B cell (primary cell): ENCODE results near the gene KSR2. TPM values are rescaled to one million over a fixed set of nuclear protein-coding genes. Genes with fewer than 3 reads are reported as not detected.

ENCODE experiments used
- ATAC-seq: fragments of 200-7000 bp; cut with Tn5 transposase; one replicate; pipeline ENCODE4 v1.10.0; 2021; ENCODE audit warnings: low read depth, mild to moderate bottlenecking, moderate number of reproducible peaks, moderate library complexity
- CTCF ChIA-PET: fragments of 350-600 bp; sonication (Branson Sonifier 250); formaldehyde crosslinking; loops from one replicate; lab custom pipeline; 2021; ENCODE audit warnings: antibody characterized with exemption, inconsistent platforms; lab: Charles Lee
- POLR2A ChIA-PET: fragments of 350-600 bp; sonication (Branson Sonifier 250); formaldehyde crosslinking; loops from one replicate; lab custom pipeline; 2021; ENCODE audit warnings: antibody characterized with exemption; lab: Charles Lee
- DNase-seq: peaks from one replicate; pipeline ENCODE4 v3.0.0; 2013
- H2AFZ ChIP-seq: 2 replicates; pipeline ENCODE4 v1.6.1; 2012; ENCODE audit warnings: mild to moderate bottlenecking, low read depth, low read length; ENCODE audit not compliant: insufficient read depth, poor library complexity, severe bottlenecking
- H3K27ac ChIP-seq, 2 donors: 1 replicate in 1 of 2; 2 replicates in 1 of 2; pipeline ENCODE4 v1.5.1; 2012 to 2013; ENCODE audit warnings: low read length in 2 of 2, mild to moderate bottlenecking in 2 of 2, moderate library complexity in 1 of 2
- H3K27me3 ChIP-seq, 4 experiments: fragments of 200-600 bp in 1 of 4; sonication (generic) in 1 of 4; replicated peaks in 1 of 4; 1 replicate in 2 of 4; 2 replicates in 2 of 4; pipeline versions ENCODE4 v1.6.1 to v1.7.0; 2013 to 2016; ENCODE audit warnings: low read length in 3 of 4, mild to moderate bottlenecking in 2 of 4, mixed read lengths in 1 of 4, moderate library complexity in 1 of 4; ENCODE audit not compliant: insufficient read depth in 4 of 4, control insufficient read depth in 3 of 4; ENCODE audit errors: control extremely low read depth in 1 of 4
- H3K36me3 ChIP-seq, 2 experiments: replicated peaks in 1 of 2; 1 replicate in 1 of 2; 2 replicates in 1 of 2; pipeline versions ENCODE4 v1.6.1 to v1.7.1; 2013; ENCODE audit warnings: low read length in 1 of 2; ENCODE audit not compliant: insufficient read depth in 2 of 2, control insufficient read depth in 1 of 2; ENCODE audit errors: control extremely low read depth in 1 of 2, extremely low read depth in 1 of 2
- H3K4me1 ChIP-seq, 2 donors: fragments of 200-600 bp in 1 of 2; sonication (generic) in 1 of 2; 1 replicate in 1 of 2; 2 replicates in 1 of 2; pipeline versions ENCODE4 v1.5.1 to v1.6.1; 2013 to 2017; ENCODE audit warnings: low read length in 2 of 2; ENCODE audit not compliant: control insufficient read depth in 2 of 2, insufficient read depth in 2 of 2
- H3K4me2 ChIP-seq: replicated peaks from 2 replicates; pipeline ENCODE3; 2012; ENCODE audit warnings: mild to moderate bottlenecking, low read depth, low read length; ENCODE audit not compliant: poor library complexity, severe bottlenecking
- H3K4me3 ChIP-seq, 5 experiments: fragments of 200-600 bp in 1 of 5; sonication (generic) in 1 of 5; 1 replicate in 3 of 5; 2 replicates in 2 of 5; pipeline versions ENCODE4 v1.5.1 to v1.7.0; 2011 to 2016; ENCODE audit warnings: low read length in 4 of 5, mild to moderate bottlenecking in 4 of 5, low read depth in 2 of 5, control low read depth in 1 of 5, moderate library complexity in 1 of 5; ENCODE audit not compliant: insufficient read depth in 1 of 5; ENCODE audit errors: control extremely low read depth in 1 of 5, extremely low read depth in 1 of 5
- H3K79me2 ChIP-seq: fragments of 200-600 bp; sonication (generic); one replicate; pipeline ENCODE4 v1.6.0; 2016; ENCODE audit warnings: low read length; ENCODE audit not compliant: control insufficient read depth, insufficient read depth
- H3K9ac ChIP-seq: fragments of 200-600 bp; sonication (generic); 2 replicates; pipeline ENCODE4 v1.6.1; 2017; ENCODE audit warnings: mild to moderate bottlenecking, low read length, moderate library complexity
- H3K9me3 ChIP-seq, 3 donors: one replicate each; pipeline versions ENCODE4 v1.6.1 to v1.7.1; 2013; ENCODE audit warnings: low read length in 2 of 3; ENCODE audit not compliant: control insufficient read depth in 2 of 3, insufficient read depth in 1 of 3; ENCODE audit errors: control extremely low read depth in 1 of 3
- H4K20me1 ChIP-seq: 2 replicates; pipeline ENCODE4 v1.6.0; 2012; ENCODE audit warnings: mild to moderate bottlenecking, low read length; ENCODE audit not compliant: insufficient read depth, control insufficient read depth, poor library complexity, severe bottlenecking
- H3K27ac Mint-ChIP-seq: one replicate; pipeline ENCODE4 v1.8.0; 2021; ENCODE audit warnings: mixed read lengths
- H3K27me3 Mint-ChIP-seq: one replicate; pipeline ENCODE4 v1.8.0; 2021; ENCODE audit warnings: mixed read lengths
- H3K4me1 Mint-ChIP-seq: one replicate; pipeline ENCODE4 v1.8.0; 2021; ENCODE audit warnings: mixed read lengths
- H3K4me3 Mint-ChIP-seq: one replicate; pipeline ENCODE4 v1.8.0; 2021; ENCODE audit warnings: mixed read lengths
- H3K9me3 Mint-ChIP-seq: one replicate; pipeline ENCODE4 v1.8.0; 2022; ENCODE audit warnings: mixed read lengths; ENCODE audit not compliant: insufficient read depth
- CTCF ChIP-seq: fragments of 200-600 bp; IDR thresholded peaks from one replicate; pipeline ENCODE4 v1.8.0; 2022; ENCODE audit warnings: antibody characterized with exemption, mild to moderate bottlenecking
- EZH2 ChIP-seq: IDR thresholded peaks from 2 replicates; pipeline ENCODE4 v1.6.1; 2012; ENCODE audit warnings: borderline replicate concordance, low read depth, mild to moderate bottlenecking, moderate library complexity, low read length; ENCODE audit not compliant: insufficient read depth, poor library complexity, severe bottlenecking
- WGBS: methylation state at CpG from one replicate; pipeline ENCODE4 v1.1.5; 2013; ENCODE audit warnings: missing lambda C conversion rate; ENCODE audit not compliant: insufficient coverage; 5-methylcytosine and 5-hydroxymethylcytosine counted together
- intact Hi-C: fragments of 100-400 bp; cut with micrococcal nuclease; formaldehyde crosslinking; loops from one replicate; pipeline ENCODE4 v1.10.0; 2022
- polyA plus RNA-seq: library from polyadenylated mRNA; depleted of rRNA; stranded (reverse); fragments of >200 nt; gene quantifications from 2 replicates; pipeline ENCODE4 v1.2.3, GENCODE V29; 2012
- total RNA-seq, 2 donors: library from RNA; stranded (reverse); fragments of 120-200 nt in 1 of 2; gene quantifications; 1 replicate in 1 of 2; 2 replicates in 1 of 2; pipeline versions ENCODE4 v1.2.3 to v1.2.4, GENCODE V29; 2013 to 2022

The KSR2 gene
- total and polyA plus RNA-seq, 2 donors (not counting 1 experiment from before 2014, with no cell fraction given), result not detected

GRCh38 chr12:117457189-117457588, 511.6 kb downstream of the KSR2 start:
- Histone ChIP-seq H3K4me3 (no peak overlapping the region), H3K9me3 (peaks cover 0 to 8% (median 0%) of the 10 kb centered on the region in 3 donors), H2AFZ (no peak overlapping the region), H3K36me3 (no peaks in the 10 kb centered on the region), H4K20me1 (no peaks in the 10 kb centered on the region), H3K4me1 (no peaks in the 10 kb centered on the region), H3K27ac (no peak overlapping the region), H3K9ac (no peak overlapping the region), H3K79me2 (no peaks in the 10 kb centered on the region), H3K27me3 (peaks cover 0 to 3% (median 0%) of the 10 kb centered on the region in 4 experiments), H3K4me2 (no peak overlapping the region)
- ATAC-seq (no peak), DNase-seq (no peak)
- intact Hi-C loops, result no loop called here
- H3K4me1 Mint-ChIP-seq, result no peaks in the 10 kb centered on the region
- POLR2A ChIA-PET, result no interaction called here
- TF ChIP-seq CTCF (no peak), EZH2 (no peak)
- 88% methylated on average over 1 of the region's 3 CpGs for WGBS
- no peaks in the 10 kb centered on the region for H3K9me3 Mint-ChIP-seq
- H3K4me3 Mint-ChIP-seq, result no peak overlapping the region
- no peak overlapping the region for H3K27ac Mint-ChIP-seq
- CTCF ChIA-PET, result no interaction called here
- H3K27me3 Mint-ChIP-seq, result peaks cover 7% of the 10 kb centered on the region

GRCh38 chr12:117456076-117456475, 512.7 kb downstream of the KSR2 start:
- ChIA-PET CTCF (no interaction called here), POLR2A (no interaction called here)
- no peak overlapping the region for H3K4me3 Mint-ChIP-seq
- ATAC-seq (no peak), DNase-seq (no peak)
- Histone ChIP-seq H3K27ac (no peak overlapping the region), H4K20me1 (no peaks in the 10 kb centered on the region), H3K9ac (no peak overlapping the region), H3K79me2 (no peaks in the 10 kb centered on the region), H3K4me2 (no peak overlapping the region), H3K4me1 (no peaks in the 10 kb centered on the region), H2AFZ (no peak overlapping the region), H3K9me3 (peaks cover 0 to 8% (median 0%) of the 10 kb centered on the region in 3 donors), H3K36me3 (no peaks in the 10 kb centered on the region), H3K4me3 (no peak overlapping the region), H3K27me3 (peaks cover 0 to 3% (median 0%) of the 10 kb centered on the region in 4 experiments)
- H3K9me3 Mint-ChIP-seq, result no peaks in the 10 kb centered on the region
- TF ChIP-seq EZH2, result no peak
- TF ChIP-seq CTCF, result no peak
- no peaks in the 10 kb centered on the region for H3K4me1 Mint-ChIP-seq
- WGBS, result 89% methylated on average over 3 of the region's 5 CpGs
- intact Hi-C loops, result no loop called here
- no peak overlapping the region for H3K27ac Mint-ChIP-seq
- H3K27me3 Mint-ChIP-seq, result peaks cover 7% of the 10 kb centered on the region
